ENCODE measurements around the gene EFNA5.

EFNA5 gene

GRCh38 chr5:107602896-107603295 lies 67.8 kb downstream of the EFNA5 start:
- no peak for DNase-seq

DNA sequence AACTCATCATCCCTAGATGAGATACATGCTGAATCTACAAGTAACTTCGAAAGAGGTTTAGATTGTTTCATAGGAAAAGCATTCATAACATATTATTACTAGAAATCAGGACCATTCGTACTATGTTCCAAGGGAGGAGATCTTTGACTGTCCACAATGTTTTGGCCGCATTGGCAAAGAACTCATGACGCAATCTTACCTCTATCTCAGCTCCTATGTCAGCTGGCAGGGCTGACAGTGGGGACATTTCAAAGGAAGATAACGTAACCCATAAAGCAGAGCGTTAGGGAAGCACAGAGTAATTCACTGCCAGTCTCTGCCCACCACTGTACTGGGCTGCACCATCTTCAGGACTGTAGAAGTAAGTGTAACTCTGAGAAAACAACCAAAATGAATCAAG lies 69.7 kb downstream of the EFNA5 start:
- no peak for DNase-seq

DNA sequence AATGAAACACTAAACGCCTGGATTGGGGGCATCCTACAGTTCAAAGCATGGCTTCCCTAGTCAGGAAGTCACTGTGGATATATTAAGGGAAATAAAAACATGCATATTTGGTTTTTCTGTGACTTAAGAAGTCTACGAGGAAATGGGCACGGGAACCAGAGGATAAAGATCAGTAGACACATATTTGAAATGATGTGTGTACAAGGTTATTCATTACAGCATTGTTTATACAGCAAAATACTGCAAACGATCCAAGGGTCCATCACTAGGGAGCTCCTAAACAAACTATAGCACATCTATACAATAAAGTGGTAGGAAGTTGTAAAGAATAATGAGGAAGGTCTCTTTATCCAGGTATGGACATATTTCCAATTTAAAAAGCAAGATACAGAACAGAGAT lies 71.8 kb downstream of the EFNA5 start:
- DNase-seq = no peak

- DNase-seq = no peak
These were observed 72.9 kb downstream of the EFNA5 start for GRCh38 chr5:107597803-107598202.

DNA sequence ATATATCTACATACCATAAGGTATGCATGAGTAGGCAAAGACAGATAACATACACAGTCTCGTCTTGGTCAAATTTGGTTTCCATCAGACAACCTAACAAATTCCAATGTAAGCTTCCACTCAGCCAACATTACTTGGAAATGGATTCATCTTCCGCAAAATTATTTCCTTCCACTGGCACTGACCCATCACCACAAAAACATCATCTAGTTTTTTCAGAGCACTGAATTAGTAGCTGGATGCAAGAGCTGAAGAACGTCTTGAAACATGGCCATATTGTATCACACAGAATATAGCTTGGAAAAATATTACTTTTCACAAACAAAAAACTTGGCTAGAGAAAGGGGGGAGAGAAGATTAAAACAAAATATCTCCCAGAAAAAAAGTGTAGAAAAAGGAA lies 73.5 kb downstream of the EFNA5 start:
- DNase-seq = no peak

- no peak for DNase-seq
These were observed 76.3 kb downstream of the EFNA5 start for GRCh38 chr5:107594253-107595045.

- DNase-seq = no peak
These were observed 77.7 kb downstream of the EFNA5 start for GRCh38 chr5:107593009-107593408.

DNA sequence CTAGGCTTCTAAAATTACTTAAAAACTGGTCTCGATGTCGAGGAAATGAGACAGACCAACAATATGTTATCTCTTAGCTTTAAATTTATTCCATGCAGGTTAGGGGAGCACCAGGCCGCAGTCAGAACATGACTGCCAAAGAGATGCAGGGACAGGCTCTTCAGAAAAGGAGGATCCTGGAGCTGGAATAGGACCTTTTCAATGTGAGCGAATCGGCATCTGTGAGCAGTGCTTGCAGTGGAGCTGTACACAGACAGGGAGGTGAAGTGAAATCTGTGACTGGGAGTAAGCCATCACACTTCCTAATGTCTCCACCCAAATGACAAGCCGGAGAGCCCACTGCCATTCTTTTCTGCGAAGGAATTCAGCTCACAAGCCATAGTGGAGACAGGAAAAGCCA lies 78.2 kb downstream of the EFNA5 start:
- DNase-seq = no peak

DNA sequence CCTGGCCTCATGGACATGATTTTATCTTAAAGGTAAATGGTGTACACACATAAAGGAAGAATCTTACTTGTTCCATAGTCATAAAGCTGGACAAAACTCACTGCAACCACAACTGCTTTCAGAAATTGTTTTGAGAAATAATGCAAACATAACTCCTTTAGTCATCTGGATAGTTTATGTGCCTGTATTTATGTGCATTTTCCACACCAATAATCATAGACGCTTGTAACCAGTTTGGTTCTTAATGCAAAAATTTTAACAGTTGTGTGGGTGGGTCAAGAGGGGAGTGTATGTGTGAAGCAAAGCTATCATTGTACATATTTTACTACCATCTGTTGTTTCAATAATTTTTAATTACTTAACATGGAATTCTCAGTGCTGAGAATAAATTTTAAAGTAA lies 80.1 kb downstream of the EFNA5 start:
- DNase-seq = no peak

DNA sequence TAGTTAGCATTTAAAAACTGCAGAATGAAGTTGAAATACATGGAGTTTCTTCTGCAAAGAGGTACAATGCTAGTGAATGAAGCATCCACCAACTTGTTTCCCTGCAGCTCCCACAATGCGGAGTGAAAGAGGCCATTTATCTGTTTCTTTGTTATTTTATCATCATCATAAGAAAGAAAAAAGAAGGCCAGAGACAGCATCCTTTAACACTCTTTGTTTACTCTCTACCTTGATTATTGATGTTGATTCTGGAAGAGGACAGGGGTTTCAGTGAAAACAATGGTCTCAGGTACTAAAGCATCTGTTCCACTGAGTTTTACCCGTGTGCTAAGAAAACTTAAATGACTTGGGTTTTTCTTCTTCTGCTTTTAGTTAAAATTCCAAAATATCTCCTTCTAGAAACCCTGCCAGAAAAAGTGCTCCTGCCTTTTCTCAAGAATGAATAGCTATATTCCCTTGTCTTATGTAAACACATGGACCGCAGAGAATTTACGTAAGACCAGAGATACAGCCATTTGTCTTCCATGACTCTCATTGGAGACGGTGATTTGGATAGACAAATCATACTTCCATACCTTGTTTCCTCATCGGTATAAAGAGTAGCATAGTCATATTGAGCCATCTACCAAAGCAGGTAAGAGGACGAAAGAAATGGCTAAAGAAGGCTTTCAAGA lies 81.1 kb downstream of the EFNA5 start:
- no peak for DNase-seq

DNA sequence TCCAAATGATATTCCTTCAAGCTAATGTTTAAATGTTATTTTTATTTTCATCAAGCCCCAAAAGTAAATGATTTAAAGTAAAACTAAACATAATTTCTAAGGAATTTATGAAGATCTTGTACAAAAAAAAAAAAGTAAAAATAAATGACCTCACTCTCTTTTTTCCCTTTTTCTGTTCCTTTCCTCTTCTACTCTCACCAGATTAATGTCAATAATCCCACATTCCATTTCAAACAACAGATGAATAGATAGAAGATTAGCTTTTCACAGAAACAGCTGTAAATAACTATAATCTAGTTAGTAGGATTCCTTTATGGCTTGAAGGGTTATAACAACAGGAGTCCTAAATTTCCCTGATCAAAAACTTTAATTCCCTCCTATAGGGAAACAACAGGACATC lies 88.1 kb downstream of the EFNA5 start:
- no peak for DNase-seq

GRCh38 chr5:107580889-107581820 lies 89.6 kb downstream of the EFNA5 start:
- no peak for DNase-seq

DNA sequence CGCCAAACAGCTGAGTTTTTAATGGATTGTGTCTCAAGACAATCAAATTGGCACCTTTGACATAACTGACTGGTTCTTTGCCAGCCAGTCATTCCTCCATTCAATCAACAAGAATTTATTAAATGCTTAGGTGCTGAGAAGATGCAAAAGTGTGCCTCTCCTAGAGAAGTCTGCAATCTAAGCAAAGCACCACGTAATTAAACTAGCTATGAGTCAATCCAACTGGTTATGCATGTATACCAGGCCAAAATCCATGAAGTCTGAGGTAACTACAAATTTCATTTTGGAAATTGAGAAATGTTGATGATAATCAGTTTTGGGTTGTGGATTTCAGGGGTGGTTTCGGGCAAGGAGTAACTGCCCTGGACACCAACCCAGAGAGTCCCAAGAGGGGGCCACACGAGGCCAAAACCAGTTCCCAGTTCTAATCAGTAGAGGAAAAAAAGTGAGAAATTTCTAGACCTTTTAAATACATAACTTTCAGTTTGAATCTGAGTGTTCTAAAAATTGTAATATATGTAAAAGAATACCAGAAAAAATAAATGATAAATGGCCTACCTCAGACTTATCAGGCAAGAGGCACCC lies 92.6 kb downstream of the EFNA5 start:
- DNase-seq = no peak

- no peak for DNase-seq
These were observed 93.3 kb downstream of the EFNA5 start for GRCh38 chr5:107577394-107577950.

DNA sequence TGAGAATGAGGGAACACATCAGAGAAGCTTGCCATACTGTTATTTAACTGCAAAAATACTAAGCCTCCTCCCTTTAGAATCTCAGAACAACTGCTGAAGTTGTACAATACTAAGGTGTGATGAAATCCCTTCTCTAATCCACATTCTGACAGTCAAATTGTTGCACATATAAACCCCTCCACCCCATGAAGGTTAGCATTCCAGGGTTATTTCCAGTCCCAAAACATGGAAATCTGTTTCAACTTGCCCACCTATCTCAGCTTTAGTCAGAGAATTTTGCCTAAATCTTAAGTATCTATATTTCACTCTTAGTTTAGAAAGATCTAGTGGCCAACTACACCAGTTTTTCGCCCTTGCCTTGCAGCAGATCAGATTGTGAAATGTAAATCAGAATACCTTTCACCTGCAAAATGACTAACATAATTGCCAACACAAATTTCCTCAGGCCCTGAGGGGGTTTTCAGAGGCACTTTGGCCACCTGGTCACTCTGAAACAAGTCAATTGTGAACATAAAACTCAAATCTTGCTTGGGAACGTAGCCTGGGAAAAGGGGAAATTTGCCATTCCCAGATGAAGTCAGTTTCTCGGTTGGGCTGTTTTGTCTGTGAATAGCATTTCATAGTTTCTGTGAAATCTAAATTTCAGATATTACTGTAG lies 93.9 kb downstream of the EFNA5 start:
- DNase-seq = no peak

- DNase-seq = no peak
These were observed 94.6 kb downstream of the EFNA5 start for GRCh38 chr5:107576155-107576554.

- DNase-seq = no peak
These were observed 96.5 kb downstream of the EFNA5 start for GRCh38 chr5:107574287-107574686.

DNA sequence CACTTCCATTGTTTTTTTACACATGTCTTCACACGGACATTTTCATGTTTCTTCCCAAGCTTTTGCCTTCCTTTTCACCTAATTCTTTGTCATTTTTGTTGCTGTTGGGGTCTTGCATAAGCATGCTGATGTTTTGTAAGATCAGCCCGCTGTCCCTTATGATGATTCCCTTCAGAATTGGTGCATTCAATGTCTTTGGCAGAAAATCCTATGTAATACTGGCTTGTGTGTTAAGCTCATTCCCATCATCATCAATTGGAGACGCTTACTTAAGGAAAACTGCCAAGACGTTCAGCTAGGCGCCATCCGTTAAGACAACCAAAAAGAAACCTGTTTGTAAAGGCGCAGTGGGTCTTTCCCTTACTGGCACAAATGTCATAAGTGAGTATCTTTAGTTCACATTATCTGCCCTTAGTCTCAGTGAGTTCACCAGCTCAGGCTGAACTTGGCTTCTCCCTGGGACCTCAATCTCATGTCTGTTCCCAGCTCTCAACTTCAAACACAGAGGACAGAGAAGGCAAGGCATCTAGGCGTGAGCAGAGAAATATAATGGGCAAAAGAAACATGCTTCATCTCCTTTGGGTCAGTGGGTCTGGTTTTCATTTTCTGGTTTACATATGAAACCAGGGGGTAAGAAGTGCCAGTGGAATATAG lies 97.9 kb downstream of the EFNA5 start:
- no peak for DNase-seq

GRCh38 chr5:107571621-107572536 lies 98.9 kb downstream of the EFNA5 start:
- peak; percentile 88 for DNase-seq

Data from fibroblast of skin of back (primary cell).